GOT3 (cell line): ENCODE results near the gene SMNDC1.

Source experiments
- DNase-seq: peaks from one replicate; lab custom pipeline; 2025; ENCODE audit warnings: mixed read lengths; lab: John Stamatoyannopoulos, UW

Gene SMNDC1

GRCh38 chr10:110327262-110327914 is 22.7 kb upstream of the SMNDC1 start:
- no peak for DNase-seq

- no peak for DNase-seq
Measured at GRCh38 chr10:110326351-110327032, 21.8 kb upstream of the SMNDC1 start.

- no peak for DNase-seq
Measured at GRCh38 chr10:110324805-110325280, 20.1 kb upstream of the SMNDC1 start.

- no peak for DNase-seq
Measured at GRCh38 chr10:110324201-110324804, 19.6 kb upstream of the SMNDC1 start.

GRCh38 chr10:110323503-110323902 is 18.8 kb upstream of the SMNDC1 start:
- peak; percentile 39 for DNase-seq

GRCh38 chr10:110321869-110322620 is 17.3 kb upstream of the SMNDC1 start:
- DNase-seq = no peak

- DNase-seq = no peak
Measured at GRCh38 chr10:110317866-110318850, 13.4 kb upstream of the SMNDC1 start.

- DNase-seq = no peak
Measured at GRCh38 chr10:110313674-110314073, 9.0 kb upstream of the SMNDC1 start.

GRCh38 chr10:110312206-110312605 is 7.5 kb upstream of the SMNDC1 start:
- no peak for DNase-seq

GRCh38 chr10:110311357-110311949 is 6.7 kb upstream of the SMNDC1 start:
- no peak for DNase-seq

GRCh38 chr10:110310741-110311140 is 6.0 kb upstream of the SMNDC1 start:
- DNase-seq = no peak

GRCh38 chr10:110307805-110308204 is 3.1 kb upstream of the SMNDC1 start:
- no peak for DNase-seq

GRCh38 chr10:110306452-110306768 is 1.7 kb upstream of the SMNDC1 start:
- no peak for DNase-seq

- DNase-seq = peak; percentile 3
Measured at GRCh38 chr10:110305767-110306451, 1.2 kb upstream of the SMNDC1 start.

GRCh38 chr10:110304394-110304779 is 333 bp downstream of the SMNDC1 start:
- DNase-seq = no peak

- DNase-seq = no peak
Measured at GRCh38 chr10:110303681-110304080, 1.0 kb downstream of the SMNDC1 start.

- DNase-seq = no peak
Measured at GRCh38 chr10:110300486-110300986, 4.2 kb downstream of the SMNDC1 start.

- no peak for DNase-seq
Measured at GRCh38 chr10:110296966-110297365, 7.8 kb downstream of the SMNDC1 start.

- DNase-seq = no peak
Measured at GRCh38 chr10:110286841-110287240, 17.9 kb downstream of the SMNDC1 start.

GRCh38 chr10:110285501-110285900 is 19.2 kb downstream of the SMNDC1 start:
- no peak for DNase-seq
